ENCODE results near the gene RXFP1. TPM values are rescaled to one million over a fixed set of nuclear protein-coding genes. Genes with fewer than 3 reads are reported as not detected.

The RXFP1 gene
- total and polyA plus RNA-seq, 2 experiments from 2014 or later, result not detected

DNA sequence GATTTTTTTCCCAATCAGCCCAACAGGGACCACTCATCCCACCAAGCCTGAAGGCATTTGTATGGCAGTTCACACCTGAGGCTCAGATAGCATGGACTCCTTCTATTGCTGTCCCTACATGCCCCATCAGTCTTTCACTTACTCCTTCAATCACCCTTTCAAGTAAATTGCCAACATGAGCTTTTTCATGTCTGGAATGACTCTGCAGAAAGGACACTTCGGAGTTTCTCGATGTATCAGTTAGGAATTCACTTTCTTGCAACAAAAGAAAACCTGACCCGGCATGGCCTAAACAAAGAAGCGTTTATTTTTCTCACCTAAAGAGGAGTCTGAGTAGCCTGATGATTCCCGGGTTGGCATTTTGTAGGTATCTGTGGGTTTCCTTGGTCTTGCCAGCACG lies 38.6 kb downstream of the RXFP1 start:
- Histone ChIP-seq H3K4me1 (ENCODE audit: low read depth) (no peaks in the 10 kb centered on the region), H3K4me3 (no peak overlapping the region), H3K27ac (no peak overlapping the region), H3K9me3 (ENCODE audit: low read depth) (no peaks in the 10 kb centered on the region), H3K36me3 (no peaks in the 10 kb centered on the region), H3K27me3 (no peaks in the 10 kb centered on the region)
- TF ChIP-seq CTCF (IDR thresholded peaks at IDR 0.05; ENCODE audit: low read depth, low read length), result no peak
- no peak for DNase-seq (ENCODE audit: low read depth in 1 of 2, low spot score in 1 of 2)

DNA sequence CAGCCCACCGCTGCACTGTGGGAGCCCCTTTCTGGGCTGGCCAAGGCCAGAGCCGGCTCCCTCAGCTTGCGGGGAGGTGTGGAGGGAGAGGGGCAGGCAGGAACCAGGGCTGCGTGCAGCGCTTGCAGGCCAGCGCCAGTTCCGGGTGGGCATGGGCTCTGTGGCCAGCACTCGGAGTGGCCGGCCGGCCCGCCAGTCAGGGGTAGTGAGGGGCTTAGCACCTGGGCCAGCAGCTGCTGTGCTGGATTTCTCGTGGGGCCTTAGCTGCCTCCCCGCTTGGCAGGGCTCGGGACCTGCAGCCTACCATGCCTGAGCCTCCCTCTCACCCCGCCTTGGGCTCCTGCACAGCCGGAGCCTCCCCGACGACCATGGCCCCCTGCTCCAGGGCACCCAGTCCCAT lies 45.2 kb downstream of the RXFP1 start:
- Histone ChIP-seq H3K4me3 (no peak overlapping the region), H3K9me3 (ENCODE audit: low read depth) (no peaks in the 10 kb centered on the region), H3K27me3 (no peaks in the 10 kb centered on the region), H3K4me1 (ENCODE audit: low read depth) (no peaks in the 10 kb centered on the region), H3K36me3 (no peaks in the 10 kb centered on the region), H3K27ac (no peak overlapping the region)
- no peak for TF ChIP-seq CTCF (IDR thresholded peaks at IDR 0.05; ENCODE audit: low read depth, low read length)
- DNase-seq (ENCODE audit: low read depth in 1 of 2, low spot score in 1 of 2), result no peak

DNA sequence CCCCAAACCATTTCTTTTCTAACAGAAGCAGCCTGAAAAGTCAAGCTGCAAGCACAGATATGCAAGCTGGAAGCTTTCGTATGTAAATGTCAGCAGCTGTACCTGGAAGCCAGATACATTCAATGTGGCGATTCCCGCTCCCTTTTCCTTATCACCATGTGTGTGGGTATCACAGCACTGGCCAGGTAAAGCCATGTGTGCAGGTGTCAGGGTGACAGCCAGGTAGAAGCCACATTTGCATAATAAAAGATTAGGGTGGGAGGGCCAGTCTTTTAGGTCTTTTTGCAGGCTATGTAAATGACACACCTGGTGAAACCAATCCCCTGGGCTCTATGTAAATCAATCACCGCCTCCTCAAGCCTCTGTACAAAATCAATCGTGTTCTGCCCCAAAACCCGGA lies 50.1 kb downstream of the RXFP1 start:
- Histone ChIP-seq H3K36me3 (no peaks in the 10 kb centered on the region), H3K27me3 (no peaks in the 10 kb centered on the region), H3K4me1 (ENCODE audit: low read depth) (no peaks in the 10 kb centered on the region), H3K4me3 (no peak overlapping the region), H3K9me3 (ENCODE audit: low read depth) (no peaks in the 10 kb centered on the region), H3K27ac (no peak overlapping the region)
- DNase-seq (ENCODE audit: low read depth in 1 of 2, low spot score in 1 of 2), result no peak
- no peak for TF ChIP-seq CTCF (IDR thresholded peaks at IDR 0.05; ENCODE audit: low read depth, low read length)

DNA sequence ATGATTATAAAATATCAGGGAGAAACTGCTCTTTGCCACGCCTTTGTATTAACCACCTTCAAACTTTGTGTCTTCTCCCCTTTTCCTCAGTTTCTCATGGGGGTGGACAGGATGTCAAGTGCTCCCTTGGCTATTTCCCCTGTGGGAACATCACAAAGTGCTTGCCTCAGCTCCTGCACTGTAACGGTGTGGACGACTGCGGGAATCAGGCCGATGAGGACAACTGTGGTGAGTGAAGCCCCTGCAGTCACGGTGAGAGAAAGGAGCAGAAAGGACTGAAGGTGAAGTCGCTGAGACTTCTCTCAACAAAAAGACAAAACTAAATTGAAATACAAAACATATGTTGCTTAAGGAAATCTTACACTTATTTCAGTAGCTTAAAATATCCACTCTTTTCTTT lies 50.9 kb downstream of the RXFP1 start:
- H3K27ac ChIP-seq, result no peak overlapping the region
- no peaks in the 10 kb centered on the region for H3K9me3 ChIP-seq (ENCODE audit: low read depth)
- H3K36me3 ChIP-seq, result no peaks in the 10 kb centered on the region
- TF ChIP-seq CTCF (IDR thresholded peaks at IDR 0.05; ENCODE audit: low read depth, low read length), result no peak
- H3K4me3 ChIP-seq, result no peak overlapping the region
- no peaks in the 10 kb centered on the region for H3K27me3 ChIP-seq
- no peak for DNase-seq (ENCODE audit: low read depth in 1 of 2, low spot score in 1 of 2)
- H3K4me1 ChIP-seq (ENCODE audit: low read depth), result no peaks in the 10 kb centered on the region

- no peak overlapping the region for H3K27ac ChIP-seq
- peak; percentile 31 to 45 for DNase-seq (ENCODE audit: low read depth in 1 of 2, low spot score in 1 of 2)
- H3K27me3 ChIP-seq, result no peaks in the 10 kb centered on the region
- H3K4me1 ChIP-seq (ENCODE audit: low read depth), result no peaks in the 10 kb centered on the region
- no peaks in the 10 kb centered on the region for H3K36me3 ChIP-seq
- TF ChIP-seq CTCF (IDR thresholded peaks at IDR 0.05; ENCODE audit: low read depth, low read length), result peak; percentile 47
- no peaks in the 10 kb centered on the region for H3K9me3 ChIP-seq (ENCODE audit: low read depth)
- H3K4me3 ChIP-seq, result no peak overlapping the region
Observed at GRCh38 chr4:158578476-158578875, 56.8 kb downstream of the RXFP1 start.

GRCh38 chr4:158580064-158580463 lies 58.4 kb downstream of the RXFP1 start:
- Histone ChIP-seq H3K27ac (no peak overlapping the region), H3K4me1 (ENCODE audit: low read depth) (no peaks in the 10 kb centered on the region), H3K36me3 (no peaks in the 10 kb centered on the region), H3K9me3 (ENCODE audit: low read depth) (no peaks in the 10 kb centered on the region), H3K4me3 (no peak overlapping the region), H3K27me3 (no peaks in the 10 kb centered on the region)
- TF ChIP-seq CTCF (IDR thresholded peaks at IDR 0.05; ENCODE audit: low read depth, low read length), result no peak
- no peak for DNase-seq (ENCODE audit: low read depth in 1 of 2, low spot score in 1 of 2)

Data from cardiac muscle cell (in vitro differentiated cells and primary cell).